HepG2 (cell line): ENCODE results near the gene RB1. TPM values are rescaled to one million over a fixed set of nuclear protein-coding genes. Genes with fewer than 3 reads are reported as not detected.

ENCODE experiments used
- ATAC-seq: fragments of 200-7000 bp; cut with Tn5 transposase; 3 replicates; pipeline ENCODE4 v1.9.1; 2020; ENCODE audit warnings: mild to moderate bottlenecking, moderate library complexity
- BruUV-seq: library from RNA; stranded (reverse); fragments of 400-500 nt; replicated peaks from 2 replicates; lab custom pipeline; 2021; lab: Mats Ljungman, UMichigan
- CTCF ChIA-PET: fragments of 300-600 bp; formaldehyde crosslinking; extraction: SDS; loops from one replicate; lab custom pipeline; 2021; ENCODE audit warnings: low total read pairs, inconsistent platforms, low intra/inter-chr PET ratio; lab: Yijun Ruan, JAX
- POLR2A ChIA-PET: fragments of 350-600 bp; sonication (Branson Sonifier 250); formaldehyde crosslinking; loops from one replicate; lab custom pipeline; 2020; ENCODE audit warnings: antibody characterized with exemption, inconsistent platforms; lab: Yijun Ruan, JAX
- DNase-seq: peaks from one replicate; pipeline ENCODE4 v3.0.0-alpha.2; 2015; ENCODE audit warnings: low spot score
- FAIRE-seq: peaks from 3 replicates; lab custom pipeline; 2011; peaks lifted over from hg19 to GRCh38; lab: Jason Lieb, UNC
- H2AFZ ChIP-seq: one replicate; pipeline ENCODE4 v1.6.1; 2011; ENCODE audit warnings: low read length, inconsistent platforms
- H3K27ac ChIP-seq: fragments of 300-600 bp; 3 replicates; pipeline ENCODE4 v1.8.0; 2011; ENCODE audit warnings: mixed run types, mild to moderate bottlenecking, mixed read lengths, low read length, inconsistent platforms; ENCODE audit not compliant: insufficient read depth; ENCODE audit errors: extremely low read length
- H3K27me3 ChIP-seq, 2 experiments: fragments of 200-600 bp in 1 of 2; 2 replicates in 1 of 2; 3 replicates in 1 of 2; pipeline versions ENCODE4 v1.6.0 to v1.8.0; 2011; ENCODE audit warnings: low read length in 2 of 2, mild to moderate bottlenecking in 2 of 2, moderate library complexity in 2 of 2, inconsistent platforms in 1 of 2; ENCODE audit not compliant: insufficient read depth in 2 of 2, control insufficient read depth in 1 of 2
- H3K36me3 ChIP-seq, 2 experiments: fragments of 200-600 bp in 1 of 2; replicated peaks in 1 of 2; 2 replicates in 1 of 2; 3 replicates in 1 of 2; pipeline versions ENCODE4 v1.5.1 to v1.8.0; 2011; ENCODE audit warnings: low read length in 2 of 2, inconsistent platforms in 1 of 2; ENCODE audit not compliant: insufficient read depth in 2 of 2, control insufficient read depth in 1 of 2
- H3K4me1 ChIP-seq: 2 replicates; pipeline ENCODE4 v1.5.1; 2012; ENCODE audit warnings: low read length, inconsistent platforms; ENCODE audit not compliant: insufficient read depth
- H3K4me2 ChIP-seq: 2 replicates; pipeline ENCODE4 v1.6.0; 2011; ENCODE audit warnings: low read depth, low read length, inconsistent platforms
- H3K4me3 ChIP-seq, 3 experiments: fragments of 200-600 bp in 1 of 3; sonication (generic), shearing (Covaris generic) in 1 of 3; replicated peaks in 1 of 3; 2 replicates each; pipeline ENCODE4 v1.5.1; 2011 to 2016; ENCODE audit warnings: low read length in 3 of 3, inconsistent platforms in 2 of 3, low read depth in 2 of 3, mild to moderate bottlenecking in 2 of 3, control low read depth in 1 of 3, mixed read lengths in 1 of 3; ENCODE audit not compliant: insufficient read depth in 1 of 3
- H3K79me2 ChIP-seq: one replicate; pipeline ENCODE4 v1.6.1; 2011; ENCODE audit warnings: low read length, inconsistent platforms; ENCODE audit not compliant: insufficient read depth
- H3K9ac ChIP-seq: 2 replicates; pipeline ENCODE4 v1.6.0; 2011; ENCODE audit warnings: mild to moderate bottlenecking, low read depth, low read length, inconsistent platforms; ENCODE audit not compliant: insufficient read depth
- H3K9me3 ChIP-seq: 2 replicates; pipeline ENCODE4 v1.5.1; 2012; ENCODE audit warnings: mild to moderate bottlenecking, low read length
- H4K20me1 ChIP-seq: 2 replicates; pipeline ENCODE4 v1.6.0; 2011; ENCODE audit warnings: inconsistent platforms, mild to moderate bottlenecking, low read length, moderate library complexity; ENCODE audit not compliant: insufficient read depth
- ATF7 ChIP-seq, 2 experiments: fragments of 450-650 bp in 1 of 2; sonication (generic) in 1 of 2; formaldehyde crosslinking in 1 of 2; IDR thresholded peaks; 2 replicates each; pipeline versions ENCODE4 v1.4.0 to v1.6.1; 2016 to 2020; ENCODE audit warnings: antibody characterized with exemption in 1 of 2, mild to moderate bottlenecking in 1 of 2, missing genetic modification reagents in 1 of 2
- CHD2 ChIP-seq: IDR thresholded peaks from 2 replicates; pipeline ENCODE4 v1.6.1; 2011; ENCODE audit warnings: low read depth, low read length, improper control_type of control experiment
- FOSL1 ChIP-seq: sonication (generic); formaldehyde crosslinking; IDR thresholded peaks from 2 replicates; pipeline ENCODE4 v1.9.0; 2021; ENCODE audit warnings: missing genetic modification reagents, borderline replicate concordance
- HDAC2 ChIP-seq: sonication (generic); formaldehyde crosslinking; IDR thresholded peaks from 2 replicates; pipeline ENCODE4 v1.4.0; 2020; ENCODE audit warnings: missing genetic modification reagents
- MBNL3 ChIP-seq: fragments of 250-450 bp; sonication (Bioruptor Pico); conservative IDR thresholded peaks from 2 replicates; pipeline ENCODE4 v1.8.0; 2022; ENCODE audit warnings: mild to moderate bottlenecking, inconsistent platforms
- NCOA5 ChIP-seq: sonication (generic); formaldehyde crosslinking; IDR thresholded peaks from 2 replicates; pipeline ENCODE4 v1.4.0; 2020; ENCODE audit warnings: missing genetic modification reagents
- PHF8 ChIP-seq: sonication (generic); formaldehyde crosslinking; IDR thresholded peaks from 2 replicates; pipeline ENCODE4 v1.5.0; 2020; ENCODE audit warnings: missing genetic modification reagents
- RXRB ChIP-seq: IDR thresholded peaks from 2 replicates; pipeline ENCODE4 v1.6.1; 2016; ENCODE audit warnings: borderline replicate concordance, missing genetic modification reagents, missing compliant biosample characterization
- U2AF2 ChIP-seq: fragments of 200-400 bp; formaldehyde crosslinking; IDR thresholded peaks from 2 replicates; pipeline ENCODE4 v1.6.1; 2017; ENCODE audit warnings: low read depth, mild to moderate bottlenecking, low read length
- ZNF34 ChIP-seq: sonication (generic); formaldehyde crosslinking; IDR thresholded peaks from 2 replicates; pipeline ENCODE4 v1.4.0; 2020; ENCODE audit warnings: mild to moderate bottlenecking, missing genetic modification reagents, borderline replicate concordance
- ZNF737 ChIP-seq: sonication (generic); formaldehyde crosslinking; IDR thresholded peaks from 2 replicates; pipeline ENCODE4 v1.5.0; 2020; ENCODE audit warnings: missing genetic modification reagents, mild to moderate bottlenecking, borderline replicate concordance
- ZNF777 ChIP-seq: sonication (generic); formaldehyde crosslinking; IDR thresholded peaks from 2 replicates; pipeline ENCODE4 v1.4.0; 2020; ENCODE audit warnings: missing genetic modification reagents
- WGBS: methylation state at CpG from one replicate; pipeline ENCODE4 v1.1.6; 2017; ENCODE audit warnings: low lambda C conversion rate; 5-methylcytosine and 5-hydroxymethylcytosine counted together
- in situ Hi-C: cut with HindIII; loops from 2 replicates; pipeline ENCODE4 v1.10.0; 2017; ENCODE audit warnings: low pct_unique_long_range_greater_than_20kb; ENCODE audit not compliant: extremely low pct_ligation_motif_present
- intact Hi-C: fragments of 100-400 bp; cut with micrococcal nuclease; formaldehyde crosslinking; loops from one replicate; pipeline ENCODE4 v1.10.0; 2022; ENCODE audit not compliant: unreplicated experiment
- polyA plus RNA-seq, 8 experiments: library from polyadenylated mRNA; depleted of rRNA in 3 of 8; stranded (reverse) in 7 of 8; unstranded in 1 of 8; fragments of >200 nt; fragmentation: Illumina TruSeq in 4 of 8; extraction: Trizol in 4 of 8; gene quantifications; 2 replicates each; pipeline versions ENCODE4 v1.2.1 to v1.2.3, GENCODE V29; 2011 to 2016; ENCODE audit warnings: low read depth in 4 of 8, missing spikeins in 1 of 8, mixed read lengths in 1 of 8; ENCODE audit not compliant: insufficient read depth in 1 of 8
- total RNA-seq, 5 experiments: library from RNA; depleted of rRNA; stranded (reverse); fragments of >200 nt; fragmentation: Illumina TruSeq; extraction: Trizol; gene quantifications; 2 replicates each; pipeline ENCODE4 v1.2.3, GENCODE V29; 2016; ENCODE audit warnings: low read depth in 1 of 5
- TF ChIP-seq, protein P1 (sequence below): sonication (generic); formaldehyde crosslinking; IDR thresholded peaks from 2 replicates; pipeline ENCODE4 v1.4.0; 2020; ENCODE audit warnings: mild to moderate bottlenecking, low read depth, missing genetic modification reagents

Gene RB1
- total and polyA plus RNA-seq, 2 of the 13 experiments (the other 11 are each of a cell fraction or from before 2014, with no cell fraction given) = 15.6 to 23.7 TPM

DNA sequence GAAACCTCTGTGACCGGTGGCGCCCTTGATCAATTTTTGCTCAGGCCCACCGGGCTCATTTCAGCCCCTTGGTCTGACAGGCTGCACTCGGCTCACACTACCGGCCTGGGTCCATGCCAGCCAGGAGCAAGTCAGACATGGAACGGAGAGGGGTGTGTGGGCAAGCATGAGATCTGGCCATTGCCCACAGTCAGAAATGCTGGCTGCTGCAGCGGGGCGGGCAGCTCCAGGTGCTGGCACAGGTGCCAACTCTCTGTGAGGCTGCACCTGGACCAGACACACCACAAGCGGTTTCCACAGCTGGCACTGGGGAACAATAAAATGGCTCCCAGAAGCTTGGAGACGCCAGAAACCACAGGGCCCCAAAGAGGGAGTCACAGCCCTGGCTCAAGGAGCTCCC, 153.0 kb downstream of the RB1 start:
- 99% methylated on average over 8 of the region's 10 CpGs for WGBS
- intact Hi-C loops = no loop called here

More for the DNA sequence above, 153.0 kb downstream of the RB1 start:
- DNase-seq = no peak
- ATAC-seq = no peak
- no peaks in the 10 kb centered on the region for H3K79me2 ChIP-seq
- ChIA-PET CTCF (no interaction called here), POLR2A (no interaction called here)
- no peaks in the 10 kb centered on the region for H4K20me1 ChIP-seq
- no peaks in the 10 kb centered on the region for H3K4me1 ChIP-seq
- no peak overlapping the region for H2AFZ ChIP-seq
- no peaks in the 10 kb centered on the region for H3K9me3 ChIP-seq
- no peak overlapping the region for H3K4me2 ChIP-seq
- no peak overlapping the region for H3K4me3 ChIP-seq
- no peak overlapping the region for H3K27ac ChIP-seq
- FAIRE-seq = no peak
- in situ Hi-C loops = no loop called here
- peaks cover 3 to 38% of the 10 kb centered on the region in 2 experiments; a peak in 4 of 5 replicates for H3K36me3 ChIP-seq
- no peak overlapping the region for H3K9ac ChIP-seq
- BruUV-seq = no TSS peak
- H3K27me3 ChIP-seq = no peaks in the 10 kb centered on the region; a peak in 1 of 5 replicates
- no peak for TF ChIP-seq ZNF737 (CRISPR knock-in tag)
- no peak for TF ChIP-seq RXRB
- TF ChIP-seq U2AF2 = no peak
- TF ChIP-seq, protein P1, sequence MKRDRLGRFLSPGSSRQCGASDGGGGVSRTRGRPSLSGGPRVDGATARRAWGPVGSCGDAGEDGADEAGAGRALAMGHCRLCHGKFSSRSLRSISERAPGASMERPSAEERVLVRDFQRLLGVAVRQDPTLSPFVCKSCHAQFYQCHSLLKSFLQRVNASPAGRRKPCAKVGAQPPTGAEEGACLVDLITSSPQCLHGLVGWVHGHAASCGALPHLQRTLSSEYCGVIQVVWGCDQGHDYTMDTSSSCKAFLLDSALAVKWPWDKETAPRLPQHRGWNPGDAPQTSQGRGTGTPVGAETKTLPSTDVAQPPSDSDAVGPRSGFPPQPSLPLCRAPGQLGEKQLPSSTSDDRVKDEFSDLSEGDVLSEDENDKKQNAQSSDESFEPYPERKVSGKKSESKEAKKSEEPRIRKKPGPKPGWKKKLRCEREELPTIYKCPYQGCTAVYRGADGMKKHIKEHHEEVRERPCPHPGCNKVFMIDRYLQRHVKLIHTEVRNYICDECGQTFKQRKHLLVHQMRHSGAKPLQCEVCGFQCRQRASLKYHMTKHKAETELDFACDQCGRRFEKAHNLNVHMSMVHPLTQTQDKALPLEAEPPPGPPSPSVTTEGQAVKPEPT (CRISPR knock-in tag) = no peak
- TF ChIP-seq NCOA5 (CRISPR knock-in tag) = no peak
- TF ChIP-seq HDAC2 (CRISPR knock-in tag) = no peak
- no peak for TF ChIP-seq MBNL3 (CRISPR knock-in tag)
- TF ChIP-seq ZNF34 (CRISPR knock-in tag) = no peak
- no peak for TF ChIP-seq CHD2
- TF ChIP-seq ZNF777 (CRISPR knock-in tag) = no peak
- TF ChIP-seq FOSL1 = no peak
- TF ChIP-seq PHF8 = no peak
- no peak for TF ChIP-seq ATF7 (IDR thresholded peaks at IDR 0.05)
- no peak for TF ChIP-seq ATF7 (CRISPR knock-in tag; IDR thresholded peaks at IDR 0.05)
